ENCODE data around the gene MDFIC.

The MDFIC gene

DNA sequence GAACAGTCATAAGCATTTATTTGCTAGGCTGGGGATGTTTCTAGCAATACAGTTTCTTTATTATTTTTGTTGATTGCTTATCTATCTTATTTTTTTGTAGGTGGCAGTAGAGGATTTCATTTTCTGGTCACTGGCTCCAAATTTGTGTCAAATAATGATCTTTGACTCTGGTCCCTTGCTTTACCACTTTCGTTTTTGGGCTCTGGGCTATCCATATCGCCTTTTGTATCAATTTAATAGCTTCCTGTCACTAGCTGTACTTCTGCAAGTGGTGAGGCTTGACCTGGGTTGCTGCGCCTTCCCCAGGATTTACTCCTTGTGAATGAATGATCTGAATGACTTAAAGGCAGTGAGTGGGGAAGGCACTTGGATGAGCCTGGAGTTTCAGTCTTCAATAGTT is 48.4 kb downstream of the MDFIC start:
- no peak overlapping the region for H3K9ac ChIP-seq
- no peak overlapping the region for H3K4me3 ChIP-seq
- H3K9me3 ChIP-seq: no peaks in the 10 kb centered on the region
- TF ChIP-seq Cebpa-rat (IDR thresholded peaks at IDR 0.05): no peak
- no peaks in the 10 kb centered on the region for H3K27me3 ChIP-seq
- H3K4me2 ChIP-seq: no peak overlapping the region
- no peak overlapping the region for H3K27ac ChIP-seq
- H3K36me3 ChIP-seq: no peaks in the 10 kb centered on the region
- no peaks in the 10 kb centered on the region for H4K20me1 ChIP-seq
- H3K4me1 ChIP-seq: peaks cover 3% of the 10 kb centered on the region; the same call in 1 of the 2 replicates

DNA sequence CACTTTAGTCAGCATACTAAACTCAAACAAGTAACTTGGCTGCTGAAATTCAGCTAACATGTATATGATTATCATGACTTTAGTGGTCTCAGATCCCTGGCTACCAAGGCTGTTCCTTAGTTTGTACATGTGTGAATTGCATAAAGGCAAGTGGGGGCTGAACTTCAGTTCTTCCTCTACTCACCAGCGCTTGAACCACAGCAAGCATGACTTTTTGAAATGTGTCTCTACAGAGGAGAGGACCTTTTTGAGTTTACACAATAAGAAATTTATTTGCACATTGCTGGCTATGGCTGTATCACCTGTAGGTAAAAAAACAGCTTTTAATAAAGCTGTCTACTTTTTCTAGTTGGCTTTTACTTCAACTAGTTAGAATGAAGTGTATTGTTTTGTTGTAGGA is 48.8 kb downstream of the MDFIC start:
- no peak overlapping the region for H3K27ac ChIP-seq
- peaks cover 7% of the 10 kb centered on the region; the same call in 1 of the 2 replicates for H3K4me1 ChIP-seq
- no peaks in the 10 kb centered on the region for H4K20me1 ChIP-seq
- H3K9me3 ChIP-seq: no peaks in the 10 kb centered on the region
- H3K4me3 ChIP-seq: no peak overlapping the region
- H3K27me3 ChIP-seq: no peaks in the 10 kb centered on the region
- no peak for TF ChIP-seq Cebpa-rat (IDR thresholded peaks at IDR 0.05)
- no peak overlapping the region for H3K9ac ChIP-seq
- no peaks in the 10 kb centered on the region for H3K36me3 ChIP-seq
- no peak overlapping the region for H3K4me2 ChIP-seq

DNA sequence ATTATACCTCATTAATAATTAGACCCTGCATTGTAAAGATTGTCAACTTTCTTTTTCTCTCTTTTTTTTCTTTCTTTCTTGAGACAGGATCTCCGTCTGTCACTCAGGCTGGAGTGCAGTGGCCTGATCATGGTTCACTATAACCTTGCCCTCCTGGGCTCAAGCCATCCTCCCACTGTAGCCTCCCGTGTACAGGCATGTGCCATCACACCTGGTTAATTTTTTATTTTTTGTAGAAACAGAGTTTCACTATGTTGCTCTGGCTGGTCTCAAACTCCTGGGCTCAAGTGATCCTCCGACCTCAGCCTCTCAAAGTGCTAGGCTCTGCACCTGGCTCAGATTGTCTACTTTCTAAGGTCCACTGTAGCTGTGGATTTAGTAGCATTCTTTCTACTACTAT is 50.7 kb downstream of the MDFIC start:
- Histone ChIP-seq H3K9ac (no peak overlapping the region), H3K9me3 (no peaks in the 10 kb centered on the region), H3K4me3 (no peak overlapping the region), H3K4me1 (peaks cover 7% of the 10 kb centered on the region; the same call in 1 of the 2 replicates), H3K4me2 (no peak overlapping the region), H3K27me3 (no peaks in the 10 kb centered on the region), H4K20me1 (no peaks in the 10 kb centered on the region), H3K27ac (no peak overlapping the region), H3K36me3 (no peaks in the 10 kb centered on the region)
- no peak for TF ChIP-seq Cebpa-rat (IDR thresholded peaks at IDR 0.05)

DNA sequence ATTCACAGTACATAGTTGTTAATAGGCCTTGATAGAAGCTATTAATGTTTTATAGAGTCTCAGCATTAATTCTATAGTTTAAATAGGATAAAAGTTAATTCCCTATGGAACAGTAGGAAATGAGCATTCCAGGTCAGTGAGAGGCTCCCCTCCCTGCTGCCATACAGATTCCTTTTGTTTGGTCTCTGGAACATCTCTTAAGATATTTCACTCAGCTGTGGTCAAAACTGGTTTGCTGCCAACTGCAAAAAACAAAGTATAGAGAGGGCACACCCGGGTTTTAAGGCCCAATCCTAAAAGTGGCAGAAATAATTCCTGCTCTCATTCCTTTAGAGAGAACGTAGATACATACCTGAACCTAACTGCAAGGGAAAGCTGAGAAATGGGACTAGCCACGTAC is 51.3 kb downstream of the MDFIC start:
- Histone ChIP-seq H3K9me3 (no peaks in the 10 kb centered on the region), H3K4me1 (peaks cover 7% of the 10 kb centered on the region; the same call in 1 of the 2 replicates), H3K36me3 (no peaks in the 10 kb centered on the region), H3K9ac (no peak overlapping the region), H3K4me3 (no peak overlapping the region), H3K27ac (no peak overlapping the region), H4K20me1 (no peaks in the 10 kb centered on the region), H3K27me3 (no peaks in the 10 kb centered on the region), H3K4me2 (no peak overlapping the region)
- no peak for TF ChIP-seq Cebpa-rat (IDR thresholded peaks at IDR 0.05)

DNA sequence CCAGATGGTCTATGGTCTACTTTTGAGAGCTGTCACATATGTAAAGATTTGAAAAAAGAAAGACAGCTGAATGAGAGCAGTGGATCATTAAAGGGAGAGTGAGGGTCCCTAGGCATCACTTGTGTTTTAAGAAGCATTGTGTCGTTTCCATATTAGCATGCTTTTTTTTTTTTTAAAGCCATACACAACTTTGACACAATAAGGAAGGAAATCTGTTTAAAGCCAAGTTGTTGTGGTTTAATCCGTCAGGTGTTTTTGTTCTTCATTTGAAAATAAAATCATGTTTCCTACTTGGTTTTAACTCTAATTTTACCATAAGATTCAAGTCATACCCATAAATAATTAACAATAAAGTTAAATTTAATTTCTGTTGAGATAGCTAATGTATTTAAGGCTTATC is 53.5 kb downstream of the MDFIC start:
- no peaks in the 10 kb centered on the region for H3K36me3 ChIP-seq
- no peak overlapping the region for H3K27ac ChIP-seq
- no peak for TF ChIP-seq Cebpa-rat (IDR thresholded peaks at IDR 0.05)
- no peak overlapping the region for H3K4me2 ChIP-seq
- H3K4me3 ChIP-seq: no peak overlapping the region
- no peaks in the 10 kb centered on the region for H3K27me3 ChIP-seq
- H3K9ac ChIP-seq: no peak overlapping the region
- H3K4me1 ChIP-seq: peaks cover 7% of the 10 kb centered on the region; the same call in 1 of the 2 replicates
- no peaks in the 10 kb centered on the region for H3K9me3 ChIP-seq
- H4K20me1 ChIP-seq: no peaks in the 10 kb centered on the region

DNA sequence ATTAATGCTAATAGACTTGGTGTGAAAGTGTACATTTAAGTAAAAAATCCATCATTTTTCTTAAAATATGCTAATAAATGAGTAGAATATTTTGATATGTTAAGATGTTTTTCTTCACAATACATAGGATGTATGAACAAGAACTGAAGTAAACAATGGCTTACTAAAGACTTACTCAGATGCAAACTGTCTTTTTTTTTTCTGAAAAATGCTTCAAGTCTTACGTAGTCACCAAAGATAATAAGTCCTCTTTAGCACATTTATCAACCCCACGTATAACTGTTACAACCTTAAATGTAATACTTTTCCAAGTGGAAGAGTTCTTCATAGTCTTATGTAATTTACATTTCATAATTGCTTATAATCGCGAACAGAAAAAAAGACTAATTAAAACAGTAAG is 54.8 kb downstream of the MDFIC start:
- Histone ChIP-seq H3K4me3 (no peak overlapping the region), H3K27me3 (no peaks in the 10 kb centered on the region), H3K4me2 (no peak overlapping the region), H3K27ac (no peak overlapping the region), H3K9ac (no peak overlapping the region), H3K9me3 (no peaks in the 10 kb centered on the region), H3K36me3 (no peaks in the 10 kb centered on the region), H4K20me1 (no peaks in the 10 kb centered on the region), H3K4me1 (peaks cover 7% of the 10 kb centered on the region; the same call in 1 of the 2 replicates)
- no peak for TF ChIP-seq Cebpa-rat (IDR thresholded peaks at IDR 0.05)

DNA sequence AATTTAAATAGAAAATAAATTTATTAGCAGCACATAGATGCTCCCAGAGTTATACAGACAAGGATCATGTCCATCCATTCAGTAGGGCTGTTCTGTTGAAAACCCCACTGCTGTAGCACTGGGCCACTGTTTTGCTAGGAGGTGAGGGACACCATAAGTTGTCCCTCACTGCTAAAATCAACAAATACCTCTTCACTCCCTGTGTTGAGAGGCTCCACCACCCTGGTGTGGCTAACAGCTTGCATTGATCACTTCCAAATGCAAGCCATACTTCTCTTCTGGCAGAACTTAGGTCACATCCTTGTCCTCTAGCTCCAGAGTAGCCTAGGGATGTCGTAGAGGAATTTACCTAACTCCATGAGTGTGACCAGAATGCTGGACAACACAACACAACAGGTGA is 55.4 kb downstream of the MDFIC start:
- Histone ChIP-seq H3K27ac (no peak overlapping the region), H3K4me3 (no peak overlapping the region), H3K9ac (no peak overlapping the region), H4K20me1 (no peaks in the 10 kb centered on the region), H3K36me3 (no peaks in the 10 kb centered on the region), H3K9me3 (no peaks in the 10 kb centered on the region), H3K27me3 (no peaks in the 10 kb centered on the region), H3K4me2 (no peak overlapping the region), H3K4me1 (peaks cover 7% of the 10 kb centered on the region; the same call in 1 of the 2 replicates)
- no peak for TF ChIP-seq Cebpa-rat (IDR thresholded peaks at IDR 0.05)

DNA sequence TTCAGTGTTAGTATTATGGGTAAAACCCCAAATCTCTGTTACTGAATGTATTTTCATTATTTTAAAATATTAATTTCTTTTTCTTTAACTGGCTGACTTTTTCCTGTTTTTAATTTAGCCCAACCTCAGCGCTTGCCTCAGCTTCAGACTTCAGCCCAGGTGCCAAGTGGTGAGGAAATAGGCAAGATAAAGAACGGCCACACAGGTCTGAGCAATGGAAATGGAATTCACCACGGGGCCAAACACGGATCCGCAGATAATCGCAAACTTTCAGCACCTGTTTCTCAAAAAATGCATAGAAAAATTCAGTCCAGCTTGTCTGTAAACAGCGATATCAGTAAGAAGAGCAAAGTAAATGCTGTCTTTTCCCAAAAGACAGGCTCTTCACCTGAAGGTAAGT is 57.5 kb downstream of the MDFIC start:
- H3K27me3 ChIP-seq: no peaks in the 10 kb centered on the region
- H3K27ac ChIP-seq: no peak overlapping the region
- no peaks in the 10 kb centered on the region for H4K20me1 ChIP-seq
- H3K4me2 ChIP-seq: no peak overlapping the region
- H3K9me3 ChIP-seq: no peaks in the 10 kb centered on the region
- no peak overlapping the region for H3K4me3 ChIP-seq
- no peak for TF ChIP-seq Cebpa-rat (IDR thresholded peaks at IDR 0.05)
- H3K36me3 ChIP-seq: no peaks in the 10 kb centered on the region
- H3K4me1 ChIP-seq: peaks cover 7% of the 10 kb centered on the region; the same call in 1 of the 2 replicates
- no peak overlapping the region for H3K9ac ChIP-seq

DNA sequence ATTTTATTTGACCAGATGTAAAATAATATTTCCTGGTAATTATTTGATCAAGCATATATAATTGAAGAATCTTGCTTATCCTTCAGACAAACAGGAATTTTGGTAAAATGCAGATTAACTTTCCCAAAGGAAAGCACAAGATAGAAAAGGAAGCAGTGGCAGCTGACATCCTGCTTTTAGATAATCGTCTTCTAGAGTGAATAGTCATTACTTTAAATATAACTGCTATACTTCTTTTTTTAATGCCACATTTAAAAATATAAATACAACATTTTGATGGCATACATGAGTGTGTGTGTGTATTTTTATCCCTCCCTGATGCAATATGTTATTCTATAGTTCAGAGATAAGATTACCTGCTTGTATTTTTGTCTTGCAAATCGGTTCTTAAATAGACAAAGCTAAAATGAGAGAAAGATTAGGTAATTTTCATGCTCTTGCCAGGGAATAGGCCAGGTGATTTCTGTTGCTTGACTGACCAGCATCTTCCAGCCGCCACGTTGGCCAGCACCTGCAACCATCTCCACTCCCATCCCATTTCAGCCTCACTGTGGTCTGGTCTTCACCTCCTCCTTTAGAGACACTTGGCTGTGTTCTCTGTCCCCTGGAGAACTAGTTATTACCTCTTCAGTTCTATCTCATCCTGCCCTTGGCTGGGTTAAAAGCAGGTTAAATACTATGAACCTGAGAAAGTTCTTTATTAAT is 58.1 kb downstream of the MDFIC start:
- H3K4me1 ChIP-seq: peaks cover 7% of the 10 kb centered on the region; the same call in 1 of the 2 replicates
- no peak overlapping the region for H3K4me3 ChIP-seq
- no peaks in the 10 kb centered on the region for H3K9me3 ChIP-seq
- no peak for TF ChIP-seq Cebpa-rat (IDR thresholded peaks at IDR 0.05)
- no peaks in the 10 kb centered on the region for H4K20me1 ChIP-seq
- H3K36me3 ChIP-seq: no peaks in the 10 kb centered on the region
- no peaks in the 10 kb centered on the region for H3K27me3 ChIP-seq
- H3K9ac ChIP-seq: no peak overlapping the region
- no peak overlapping the region for H3K4me2 ChIP-seq
- no peak overlapping the region for H3K27ac ChIP-seq

DNA sequence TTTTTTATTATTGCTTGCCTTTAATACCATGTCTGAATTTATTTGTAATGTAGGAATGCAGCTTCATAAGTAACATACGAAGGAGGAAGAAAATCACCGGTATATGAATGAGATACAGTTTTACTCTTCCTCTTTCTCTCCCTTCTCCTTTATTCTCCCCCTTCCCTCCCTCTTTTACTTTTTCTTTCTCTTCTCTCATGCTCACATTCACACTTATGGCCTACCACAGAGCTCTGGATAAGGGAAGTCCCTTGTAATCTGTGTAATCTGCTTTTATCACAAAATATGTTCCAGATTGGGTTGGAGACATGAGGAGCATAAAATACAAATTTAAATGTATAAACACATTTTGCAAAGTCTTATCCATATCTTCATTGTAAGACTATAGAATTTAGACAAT is 59.4 kb downstream of the MDFIC start:
- no peaks in the 10 kb centered on the region for H3K36me3 ChIP-seq
- TF ChIP-seq Cebpa-rat (IDR thresholded peaks at IDR 0.05): no peak
- H3K27ac ChIP-seq: no peak overlapping the region
- no peak overlapping the region for H3K4me2 ChIP-seq
- H3K27me3 ChIP-seq: no peaks in the 10 kb centered on the region
- no peaks in the 10 kb centered on the region for H3K9me3 ChIP-seq
- H4K20me1 ChIP-seq: no peaks in the 10 kb centered on the region
- no peak overlapping the region for H3K9ac ChIP-seq
- no peak overlapping the region for H3K4me3 ChIP-seq
- no peaks in the 10 kb centered on the region for H3K4me1 ChIP-seq
